A673 (cell line): ENCODE results near the gene PPP1R8.

Experiments used
- CTCF ChIP-seq: fragments of 300-800, 200-600 bp; sonication (generic); conservative IDR thresholded peaks from 2 replicates; pipeline ENCODE4 v1.5.1; 2017; ENCODE audit warnings: low read depth, mild to moderate bottlenecking, antibody characterized with exemption, low read length, moderate library complexity, mixed read lengths
- EZH2 ChIP-seq: fragments of 200-600 bp; sonication (generic); IDR thresholded peaks from 2 replicates; pipeline ENCODE4 v1.6.1; 2017; ENCODE audit warnings: borderline replicate concordance, low read depth, mild to moderate bottlenecking, mixed read lengths, antibody characterized with exemption, low read length; ENCODE audit not compliant: poor library complexity, severe bottlenecking

- no peak for TF ChIP-seq CTCF
- no peak for TF ChIP-seq EZH2
These were observed 23.2 kb upstream of the PPP1R8 start for GRCh38 chr1:27807385-27807784.
